HCT116 (cell line): ENCODE measurements around the gene PDLIM4.

Experiments used
- CTCF ChIP-seq, 3 experiments: fragments of 200-600 bp in 1 of 3; sonication (generic) in 1 of 3; IDR thresholded peaks in 2 of 3; conservative IDR thresholded peaks in 1 of 3; 2 replicates each; pipeline ENCODE4 v1.5.1; 2012 to 2017; ENCODE audit warnings: low read depth in 2 of 3, low read length in 2 of 3, antibody characterized with exemption in 1 of 3, borderline replicate concordance in 1 of 3, control low read depth in 1 of 3, mild to moderate bottlenecking in 1 of 3, mixed read lengths in 1 of 3, mixed run types in 1 of 3, moderate library complexity in 1 of 3; ENCODE audit not compliant: insufficient read depth in 1 of 3
- EZH2 ChIP-seq: fragments of 200-600 bp; sonication (generic); IDR thresholded peaks from 2 replicates; pipeline ENCODE4 v1.6.1; 2017; ENCODE audit warnings: antibody characterized with exemption, mixed run types
- MAX ChIP-seq: IDR thresholded peaks from 2 replicates; pipeline ENCODE4 v1.6.1; 2012
- POLR2AphosphoS5 ChIP-seq: IDR thresholded peaks from 2 replicates; pipeline ENCODE4 v1.6.1; 2011; ENCODE audit warnings: mild to moderate bottlenecking, low read depth, low read length, moderate library complexity
- RAD21 ChIP-seq: IDR thresholded peaks from 2 replicates; pipeline ENCODE4 v1.6.1; 2012; ENCODE audit warnings: low read depth, mild to moderate bottlenecking
- SP1 ChIP-seq: IDR thresholded peaks from 2 replicates; pipeline ENCODE4 v1.6.1; 2012; ENCODE audit warnings: low read depth
- ZFX ChIP-seq: fragments of 450-650 bp; IDR thresholded peaks from 2 replicates; pipeline ENCODE4 v1.6.1; 2017
- ZNF274 ChIP-seq: fragments of 200-500 bp; sonication (Bioruptor generic); IDR thresholded peaks from 2 replicates; pipeline ENCODE4 v1.6.1; 2014; ENCODE audit warnings: mild to moderate bottlenecking, low read depth, low read length, inconsistent platforms

DNA sequence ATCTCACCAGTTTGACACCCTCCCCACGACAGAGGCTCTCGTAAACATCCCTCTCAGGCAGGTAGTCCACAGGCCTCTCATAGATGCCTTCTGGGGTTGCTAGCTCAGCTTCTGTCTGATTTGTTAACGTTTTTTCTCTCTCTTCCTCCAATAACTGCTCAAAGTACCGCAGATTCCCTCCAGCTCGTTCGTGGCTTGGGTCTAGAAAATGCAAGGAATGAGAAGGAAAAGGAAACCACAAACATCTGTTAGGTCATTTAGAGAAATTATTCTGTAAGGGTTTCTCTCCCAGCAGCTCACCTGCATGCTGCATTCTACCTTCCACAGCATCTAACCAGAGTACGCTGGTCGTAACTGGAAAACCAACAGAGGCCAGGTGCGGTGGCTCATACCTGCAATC is 48.4 kb upstream of the PDLIM4 start:
- TF ChIP-seq ZNF274: no peak
- no peak for TF ChIP-seq RAD21
- no peak for TF ChIP-seq POLR2AphosphoS5
- no peak for TF ChIP-seq CTCF (IDR thresholded peaks at IDR 0.05 in 2 of 3, conservative IDR thresholded peaks at IDR 0.05 in 1 of 3; ENCODE audit: borderline replicate concordance in 1 of 3, insufficient read depth in 1 of 3, low read depth in 2 of 3, low read length in 2 of 3)
- no peak for TF ChIP-seq SP1
- TF ChIP-seq EZH2: no peak
- TF ChIP-seq ZFX: no peak
- no peak for TF ChIP-seq MAX
